Natural killer cell (primary cell): ENCODE results near the gene GLYR1. TPM values are rescaled to one million over a fixed set of nuclear protein-coding genes. Genes with fewer than 3 reads are reported as not detected.

ENCODE experiments used
- ATAC-seq, 3 donors: fragments of 150-1000 bp in 2 of 3; fragments of 200-7000 bp in 1 of 3; cut with Tn5 transposase; 1 replicate in 1 of 3; 2 replicates in 2 of 3; pipeline ENCODE4 v1.10.0; 2021; ENCODE audit warnings: mild to moderate bottlenecking in 2 of 3, moderate library complexity in 2 of 3
- DNase-seq, 2 donors: peaks; one replicate each; pipeline versions ENCODE4 v3.0.0 to v3.0.0-alpha.2; 2013 to 2021; ENCODE audit warnings: mixed read lengths in 1 of 2
- H3K27ac ChIP-seq: one replicate; pipeline ENCODE4 v1.5.1; 2013; ENCODE audit warnings: mild to moderate bottlenecking, low read length
- H3K27me3 ChIP-seq: one replicate; pipeline ENCODE4 v1.6.1; 2013; ENCODE audit warnings: low read length; ENCODE audit not compliant: control insufficient read depth, insufficient read depth
- H3K36me3 ChIP-seq: one replicate; pipeline ENCODE4 v1.6.1; 2013; ENCODE audit warnings: low read length; ENCODE audit not compliant: control insufficient read depth, insufficient read depth
- H3K4me1 ChIP-seq: one replicate; pipeline ENCODE4 v1.6.1; 2013; ENCODE audit warnings: low read length; ENCODE audit not compliant: control insufficient read depth, insufficient read depth
- H3K4me3 ChIP-seq: one replicate; pipeline ENCODE4 v1.5.1; 2013; ENCODE audit warnings: low read length
- H3K9me3 ChIP-seq: one replicate; pipeline ENCODE4 v1.6.1; 2013; ENCODE audit warnings: low read length; ENCODE audit not compliant: control insufficient read depth, insufficient read depth
- H3K27ac Mint-ChIP-seq, 2 donors: one replicate each; pipeline ENCODE4 v1.8.0; 2022; ENCODE audit warnings: mild to moderate bottlenecking in 2 of 2, mixed read lengths in 2 of 2, moderate library complexity in 1 of 2
- H3K27me3 Mint-ChIP-seq, 2 donors: one replicate each; pipeline ENCODE4 v1.8.0; 2022; ENCODE audit warnings: low read depth in 2 of 2, mixed read lengths in 2 of 2
- H3K36me3 Mint-ChIP-seq: one replicate; pipeline ENCODE4 v1.8.0; 2022; ENCODE audit warnings: mixed read lengths
- H3K4me1 Mint-ChIP-seq, 2 donors: one replicate each; pipeline ENCODE4 v1.8.0; 2022; ENCODE audit warnings: mixed read lengths in 2 of 2
- H3K4me3 Mint-ChIP-seq: one replicate; pipeline ENCODE4 v1.8.0; 2022; ENCODE audit warnings: mild to moderate bottlenecking, moderate library complexity, mixed read lengths
- H3K9me3 Mint-ChIP-seq, 2 donors: one replicate each; pipeline ENCODE4 v1.8.0; 2022; ENCODE audit warnings: mixed read lengths in 2 of 2
- WGBS: methylation state at CpG from one replicate; pipeline ENCODE4 v1.1.7; 2013; ENCODE audit warnings: missing lambda C conversion rate; ENCODE audit not compliant: insufficient coverage; 5-methylcytosine and 5-hydroxymethylcytosine counted together
- intact Hi-C: fragments of 100-400 bp; cut with micrococcal nuclease; formaldehyde crosslinking; loops from one replicate; pipeline ENCODE4 v1.14.2; 2022
- total RNA-seq, 4 donors: library from RNA; stranded (reverse); fragments of 120-200 nt in 1 of 4; gene quantifications; one replicate each; pipeline versions ENCODE4 v1.2.3 to v1.2.4, GENCODE V29; 2013 to 2022
- TF ChIP-seq, protein P1 (sequence below): fragments of 200-600 bp; IDR thresholded peaks from one replicate; pipeline ENCODE4 v1.8.0; 2022; ENCODE audit warnings: antibody characterized with exemption

The GLYR1 gene
- total RNA-seq, 3 donors from 2014 or later (not counting 1 experiment from before 2014, with no cell fraction given) = 112 to 129 (median 125) TPM

DNA sequence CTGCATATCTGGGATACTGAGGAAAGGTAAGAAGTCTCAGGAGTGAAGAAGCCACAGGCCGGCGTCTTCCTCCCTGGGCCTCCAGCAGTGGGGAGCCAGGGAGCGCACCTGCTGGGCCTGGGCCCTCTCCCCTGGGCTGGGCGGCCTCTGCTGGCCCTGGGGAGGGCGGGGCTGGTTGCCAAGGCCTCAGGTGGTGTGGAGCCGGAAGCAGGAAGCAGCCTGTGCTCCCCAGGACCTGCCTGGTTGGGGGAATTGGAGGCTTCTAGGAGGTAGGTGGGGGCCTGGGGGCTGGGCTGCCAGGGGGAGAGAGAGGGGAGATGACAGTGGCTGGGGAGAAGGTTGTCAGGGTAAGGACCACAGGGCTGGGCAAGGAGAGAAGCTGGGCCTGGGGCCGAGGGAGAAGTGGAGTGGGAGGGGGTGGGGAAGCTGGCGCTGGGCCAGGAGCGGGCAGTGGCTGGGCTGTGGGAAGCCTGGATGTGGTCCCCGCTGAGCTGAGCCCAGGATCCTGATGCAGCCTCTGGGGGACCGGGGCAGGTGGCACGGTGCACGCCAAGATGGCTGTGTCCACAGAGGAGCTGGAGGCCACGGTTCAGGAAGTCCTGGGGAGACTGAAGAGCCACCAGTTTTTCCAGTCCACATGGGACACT is 51.8 kb downstream of the GLYR1 start, which contains the start of gene SMIM22:
Gene SMIM22, plus strand, starts transcription at position 189 of the 647 bp plus-strand sequence. Its CDS starts 366 bp downstream, at position 555.
- 93% methylated on average over 14 of the region's 14 CpGs for WGBS
- TF ChIP-seq, protein P1, sequence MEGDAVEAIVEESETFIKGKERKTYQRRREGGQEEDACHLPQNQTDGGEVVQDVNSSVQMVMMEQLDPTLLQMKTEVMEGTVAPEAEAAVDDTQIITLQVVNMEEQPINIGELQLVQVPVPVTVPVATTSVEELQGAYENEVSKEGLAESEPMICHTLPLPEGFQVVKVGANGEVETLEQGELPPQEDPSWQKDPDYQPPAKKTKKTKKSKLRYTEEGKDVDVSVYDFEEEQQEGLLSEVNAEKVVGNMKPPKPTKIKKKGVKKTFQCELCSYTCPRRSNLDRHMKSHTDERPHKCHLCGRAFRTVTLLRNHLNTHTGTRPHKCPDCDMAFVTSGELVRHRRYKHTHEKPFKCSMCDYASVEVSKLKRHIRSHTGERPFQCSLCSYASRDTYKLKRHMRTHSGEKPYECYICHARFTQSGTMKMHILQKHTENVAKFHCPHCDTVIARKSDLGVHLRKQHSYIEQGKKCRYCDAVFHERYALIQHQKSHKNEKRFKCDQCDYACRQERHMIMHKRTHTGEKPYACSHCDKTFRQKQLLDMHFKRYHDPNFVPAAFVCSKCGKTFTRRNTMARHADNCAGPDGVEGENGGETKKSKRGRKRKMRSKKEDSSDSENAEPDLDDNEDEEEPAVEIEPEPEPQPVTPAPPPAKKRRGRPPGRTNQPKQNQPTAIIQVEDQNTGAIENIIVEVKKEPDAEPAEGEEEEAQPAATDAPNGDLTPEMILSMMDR = no peak
- Histone ChIP-seq H3K4me1 (peaks cover 3% of the 10 kb centered on the region), H3K9me3 (no peaks in the 10 kb centered on the region), H3K4me3 (no peak within 1 kb of the TSS), H3K36me3 (no peaks in the 10 kb centered on the region), H3K27ac (no peak within 1 kb of the TSS), H3K27me3 (no peaks in the 10 kb centered on the region)
- Mint-ChIP-seq H3K36me3 (no peaks in the 10 kb centered on the region), H3K4me3 (no peak within 1 kb of the TSS), H3K27me3 (peaks cover 0 to 3% of the 10 kb centered on the region in 2 donors), H3K9me3 (no peaks in the 10 kb centered on the region), H3K4me1 (peaks cover 0 to under 1% of the 10 kb centered on the region in 2 donors), H3K27ac (no peak within 1 kb of the TSS)
- intact Hi-C loops = no loop called here
- no peak for ATAC-seq
- no peak for DNase-seq

GRCh38 chr16:4792951-4793513 is 54.1 kb downstream of the GLYR1 start:
- Mint-ChIP-seq H3K27me3 (peaks cover 0 to 3% of the 10 kb centered on the region in 2 donors), H3K9me3 (no peaks in the 10 kb centered on the region), H3K4me3 (no peak overlapping the region), H3K36me3 (no peaks in the 10 kb centered on the region), H3K27ac (no peak overlapping the region), H3K4me1 (no peaks in the 10 kb centered on the region)
- intact Hi-C loops = no loop called here
- Histone ChIP-seq H3K27ac (no peak overlapping the region), H3K9me3 (no peaks in the 10 kb centered on the region), H3K4me3 (no peak overlapping the region), H3K4me1 (no peaks in the 10 kb centered on the region), H3K36me3 (no peaks in the 10 kb centered on the region), H3K27me3 (no peaks in the 10 kb centered on the region)
- ATAC-seq = no peak
- TF ChIP-seq, protein P1 = no peak
- 93% methylated on average over 13 of the region's 13 CpGs for WGBS
- DNase-seq = no peak

DNA sequence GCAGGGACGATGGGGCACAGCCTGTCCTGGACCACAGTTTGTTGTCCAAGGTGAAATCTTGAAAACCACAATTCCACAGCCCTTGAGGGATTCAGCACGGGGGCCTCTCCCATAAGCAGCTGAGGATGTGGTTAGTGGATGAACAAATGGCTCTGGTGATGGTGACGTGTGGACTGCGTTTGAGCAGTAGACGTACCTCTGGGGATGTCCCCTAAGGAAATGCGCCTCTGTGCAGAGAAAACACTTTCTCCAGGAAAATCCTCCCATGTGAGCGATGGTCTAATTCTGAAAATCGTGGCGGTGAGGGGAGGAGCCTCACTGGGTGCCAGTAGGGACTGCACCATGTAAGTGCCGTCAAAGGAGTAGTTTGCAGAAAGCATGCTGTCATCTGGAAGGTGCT is 56.2 kb downstream of the GLYR1 start:
- H3K36me3 Mint-ChIP-seq = no peaks in the 10 kb centered on the region
- Histone ChIP-seq H3K9me3 (no peaks in the 10 kb centered on the region), H3K4me1 (no peaks in the 10 kb centered on the region), H3K27ac (no peak overlapping the region), H3K4me3 (no peak overlapping the region), H3K27me3 (no peaks in the 10 kb centered on the region), H3K36me3 (no peaks in the 10 kb centered on the region)
- no peak for DNase-seq
- H3K4me1 Mint-ChIP-seq = no peaks in the 10 kb centered on the region
- no peak overlapping the region for H3K4me3 Mint-ChIP-seq
- H3K27me3 Mint-ChIP-seq = peaks cover 0 to 5% of the 10 kb centered on the region in 2 donors
- intact Hi-C loops = no loop called here
- H3K27ac Mint-ChIP-seq = no peak overlapping the region
- TF ChIP-seq, protein P1 = no peak
- WGBS = 60% methylated on average over 8 of the region's 10 CpGs
- no peaks in the 10 kb centered on the region for H3K9me3 Mint-ChIP-seq
- no peak for ATAC-seq
